Measurements from ENCODE around the gene ANKRD10.

Gene ANKRD10

DNA sequence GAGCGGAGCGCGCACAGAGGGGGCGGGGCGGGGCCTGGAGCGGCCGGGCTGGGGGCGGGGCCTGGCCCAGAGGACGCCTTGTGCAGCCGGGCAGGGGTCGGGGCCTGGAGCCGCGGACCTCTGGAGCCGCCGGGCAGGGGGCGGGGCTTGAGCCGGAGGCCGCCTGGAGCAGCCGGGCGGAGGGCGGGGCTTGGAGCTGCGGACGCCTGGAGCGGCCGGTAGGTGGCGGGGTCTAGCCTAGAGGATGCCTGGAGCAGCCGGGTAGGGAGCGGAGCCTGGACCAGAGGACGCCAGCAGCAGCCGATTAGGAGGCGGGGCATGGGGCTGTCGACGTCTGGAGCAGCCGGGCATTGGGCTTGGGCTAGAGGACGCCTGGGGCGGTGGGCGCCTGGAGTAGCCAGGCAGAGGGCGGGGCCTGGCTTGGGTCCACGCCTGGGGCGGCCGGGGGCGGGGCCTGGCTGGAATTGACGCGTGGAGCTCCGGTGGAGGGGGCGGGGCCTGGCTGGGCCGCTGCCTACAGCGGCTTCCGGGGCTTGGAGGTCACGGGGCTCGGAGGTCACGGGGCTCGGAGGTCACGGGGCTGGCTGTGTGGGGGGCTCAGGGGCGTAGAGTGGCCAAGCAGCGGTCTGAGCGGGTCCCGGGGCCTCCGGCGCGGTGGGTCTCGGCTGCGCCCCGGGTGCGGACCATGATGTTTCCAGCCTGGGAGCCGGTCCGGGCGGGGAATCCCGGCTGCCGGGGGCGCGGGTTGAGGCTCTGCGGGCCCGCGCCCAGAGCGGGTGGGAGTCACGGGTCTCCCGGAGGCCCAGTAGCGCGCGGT lies at the start of gene ANKRD10:
ANKRD10 (minus strand) TSS at position 13 of the 817 bp plus-strand sequence. CDS start 135 bp downstream, outside the sequence.
- no peak for TF ChIP-seq GATA3 (IDR thresholded peaks at IDR 0.05; ENCODE audit: low read depth, low read length)
- no peak for TF ChIP-seq GATA2 (IDR thresholded peaks at IDR 0.05; ENCODE audit: low read depth, low read length)

DNA sequence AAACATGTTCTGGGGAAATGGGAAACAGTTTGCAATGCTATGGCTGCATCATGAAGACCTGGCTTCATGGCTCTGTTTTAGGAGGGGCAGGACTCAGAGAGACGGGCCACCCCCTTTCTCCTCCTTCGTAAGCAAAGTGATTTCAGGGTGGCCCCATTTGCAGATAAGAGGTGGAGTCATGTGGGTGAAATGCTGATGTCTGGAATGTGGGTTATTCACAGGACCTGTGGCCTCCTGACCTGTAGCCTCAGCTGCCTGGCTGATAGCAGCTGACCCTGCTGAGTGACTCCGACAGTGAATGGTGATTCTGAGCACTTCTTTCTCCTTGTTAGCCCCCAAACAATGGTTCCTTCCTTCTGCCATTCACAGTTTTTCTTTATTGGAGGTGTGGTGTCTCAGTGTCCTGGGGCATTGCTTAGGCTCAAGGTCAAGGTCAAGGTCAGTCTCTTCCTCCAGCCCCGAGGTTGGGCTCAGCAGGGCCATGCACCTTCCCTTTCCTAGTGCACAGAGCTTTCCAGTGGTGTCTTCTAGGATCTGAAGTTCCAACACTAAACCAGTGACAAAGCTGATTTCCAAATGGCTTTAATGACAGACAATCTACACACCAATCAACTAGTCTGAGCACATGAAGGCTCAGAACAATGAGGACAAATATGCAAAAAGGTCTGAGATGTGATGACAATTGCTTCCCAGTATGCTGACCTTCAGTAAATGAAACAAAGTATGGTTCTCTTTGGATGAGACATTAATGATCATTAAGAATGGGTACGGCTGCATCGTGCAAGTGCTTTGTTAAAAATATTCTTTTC lies 49.6 kb upstream of the ANKRD10 start:
- TF ChIP-seq GATA2 (IDR thresholded peaks at IDR 0.05; ENCODE audit: low read depth, low read length) (no peak), GATA3 (IDR thresholded peaks at IDR 0.05; ENCODE audit: low read depth, low read length) (no peak)

DNA sequence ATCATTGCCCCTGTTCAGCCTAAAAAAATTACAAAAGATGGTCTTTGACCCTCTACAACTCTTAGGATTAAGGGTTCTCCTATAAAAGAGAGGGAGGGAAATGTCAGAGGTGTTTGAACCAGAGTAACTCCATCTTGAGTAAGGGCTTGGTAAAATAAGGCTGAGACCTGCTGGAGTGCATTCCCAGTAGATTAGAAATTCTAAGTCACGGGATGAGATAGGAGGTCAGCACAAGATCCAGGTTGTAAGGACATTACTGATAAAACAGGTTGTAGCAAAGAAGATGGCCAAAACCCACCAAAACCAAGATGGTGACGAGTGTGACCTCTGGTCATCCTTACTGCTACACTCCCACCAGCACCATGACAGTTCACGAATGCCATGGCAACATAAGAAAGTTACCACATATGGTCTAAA lies 48.7 kb upstream of the ANKRD10 start:
- TF ChIP-seq GATA3 (IDR thresholded peaks at IDR 0.05; ENCODE audit: low read depth, low read length) (no peak), GATA2 (IDR thresholded peaks at IDR 0.05; ENCODE audit: low read depth, low read length) (no peak)

DNA sequence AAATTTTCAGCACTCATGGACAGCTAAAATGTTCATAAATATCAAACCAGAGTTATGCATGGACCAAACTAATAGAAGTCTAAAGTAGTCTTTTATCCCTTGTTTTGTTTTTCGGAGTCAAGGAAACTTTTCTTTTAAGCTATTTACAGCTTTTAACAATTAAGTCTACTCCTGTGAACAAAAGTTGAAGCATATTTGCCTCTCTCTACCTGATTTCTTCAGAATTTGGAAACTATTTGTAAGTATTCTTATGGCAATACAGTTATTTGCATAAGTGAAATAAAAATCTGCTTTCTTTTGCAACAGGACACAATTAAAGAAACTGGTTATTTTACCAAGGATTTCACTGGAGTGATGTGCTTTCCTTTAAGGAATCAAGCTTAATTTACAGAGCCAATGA lies 47.1 kb upstream of the ANKRD10 start:
- no peak for TF ChIP-seq GATA3 (IDR thresholded peaks at IDR 0.05; ENCODE audit: low read depth, low read length)
- TF ChIP-seq GATA2 (IDR thresholded peaks at IDR 0.05; ENCODE audit: low read depth, low read length), result no peak

DNA sequence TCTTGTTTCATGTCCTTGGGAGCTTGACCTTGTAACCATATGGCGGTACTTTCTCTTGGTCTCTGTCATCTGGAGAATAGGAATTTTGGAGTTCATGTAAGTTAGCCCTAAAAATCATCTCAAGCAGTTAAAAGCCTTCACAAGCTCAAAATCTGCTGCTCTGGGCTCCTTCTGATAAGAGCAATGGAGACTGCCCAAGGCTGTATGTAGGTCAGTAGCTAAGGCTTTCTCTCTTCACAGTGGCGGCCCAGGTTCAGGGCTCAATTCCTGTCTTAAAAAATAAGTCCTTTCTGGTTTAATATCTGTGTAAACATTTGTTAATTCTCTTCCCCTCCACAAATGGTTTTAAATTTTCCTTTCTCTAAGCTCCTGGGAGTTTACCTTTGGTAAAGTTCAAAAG lies 45.3 kb upstream of the ANKRD10 start:
- TF ChIP-seq GATA3 (IDR thresholded peaks at IDR 0.05; ENCODE audit: low read depth, low read length), result no peak

DNA sequence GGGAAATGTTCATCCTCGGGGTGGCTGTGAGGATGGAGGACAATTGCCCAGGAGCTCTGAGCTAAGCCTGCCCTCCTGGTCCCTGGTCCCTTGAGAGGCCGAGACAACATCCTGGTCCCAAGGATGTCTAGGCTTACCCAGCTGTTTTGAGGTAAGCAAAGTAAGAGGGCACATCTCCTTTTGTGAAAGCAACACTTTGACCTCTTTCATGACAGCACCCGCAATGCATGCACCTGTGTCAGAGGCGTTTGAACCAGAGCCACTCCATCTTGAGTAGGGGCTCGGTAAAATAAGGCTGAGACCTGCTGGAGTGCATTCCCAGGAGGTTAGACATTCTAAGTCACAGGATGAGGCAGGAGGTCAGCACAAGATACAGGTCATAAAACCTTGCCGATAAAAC lies 43.1 kb upstream of the ANKRD10 start:
- TF ChIP-seq GATA3 (IDR thresholded peaks at IDR 0.05; ENCODE audit: low read depth, low read length) (no peak), GATA2 (IDR thresholded peaks at IDR 0.05; ENCODE audit: low read depth, low read length) (no peak)

DNA sequence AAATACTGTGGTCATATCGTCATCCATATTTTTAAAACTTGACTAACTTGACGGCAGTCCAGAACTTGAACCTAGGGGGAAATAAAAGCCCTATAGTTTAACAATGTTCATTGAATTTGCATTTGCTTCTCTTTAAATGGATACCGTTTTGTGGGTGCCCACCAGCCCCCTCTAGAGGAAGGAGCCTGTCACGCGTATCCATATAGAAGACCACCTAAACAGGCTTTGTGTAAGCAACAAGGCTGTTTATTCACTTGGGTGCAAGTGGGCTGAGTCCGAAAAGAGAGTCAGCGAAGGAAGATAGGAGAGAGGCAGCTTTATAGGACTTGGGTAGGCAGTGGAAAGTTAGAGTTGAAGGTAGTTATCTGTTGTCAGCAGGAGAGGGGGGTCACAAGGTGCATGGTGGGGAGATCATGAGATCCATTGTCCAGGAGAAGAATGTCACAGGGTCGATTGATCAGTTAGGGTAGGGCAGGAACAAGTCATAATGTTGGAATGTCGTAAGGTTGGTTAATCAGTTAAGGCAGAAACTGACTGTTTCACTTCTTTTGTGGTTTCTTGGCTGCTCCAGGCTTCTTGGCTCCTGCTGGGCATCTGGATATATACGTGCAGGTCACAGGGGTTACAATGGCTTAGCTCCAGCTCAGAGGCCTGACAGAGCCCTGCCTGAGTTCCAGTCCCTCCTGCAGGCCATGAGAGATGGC lies 42.5 kb upstream of the ANKRD10 start:
- TF ChIP-seq GATA3 (IDR thresholded peaks at IDR 0.05; ENCODE audit: low read depth, low read length) (no peak), GATA2 (IDR thresholded peaks at IDR 0.05; ENCODE audit: low read depth, low read length) (no peak)

DNA sequence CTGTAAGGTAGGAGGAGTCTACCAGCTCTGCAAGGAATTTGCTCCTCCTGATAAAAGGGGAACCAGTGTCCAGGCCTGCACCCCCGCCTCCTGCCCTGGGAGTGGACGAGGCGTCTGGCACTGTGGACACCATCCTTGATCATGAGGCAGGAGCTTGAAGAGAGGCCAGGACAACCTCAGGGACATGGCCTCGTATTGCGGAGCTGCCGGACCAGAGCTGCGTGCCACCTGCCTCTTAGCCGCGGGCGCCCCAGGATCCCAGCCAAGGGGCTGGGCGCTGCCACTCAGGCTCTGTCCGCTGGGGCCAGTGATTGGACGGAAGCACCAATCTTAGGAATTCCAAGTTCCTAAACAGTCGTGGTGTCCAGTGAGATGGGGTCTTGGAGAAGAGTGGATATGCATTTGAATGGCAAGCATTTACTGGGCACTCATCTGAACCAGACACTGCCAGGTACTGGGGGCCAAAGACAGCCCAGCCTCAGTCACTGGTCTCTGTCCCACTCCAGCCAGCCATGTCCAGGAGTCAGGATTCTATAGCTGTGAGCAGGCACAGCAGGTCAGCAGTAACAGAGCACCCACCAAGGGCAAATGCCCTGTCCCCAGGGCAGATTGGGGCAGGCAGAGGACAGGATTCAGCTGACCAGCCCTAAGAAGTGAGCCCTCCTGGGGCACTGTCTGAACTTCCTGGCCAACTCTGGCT lies 39.1 kb upstream of the ANKRD10 start:
- no peak for TF ChIP-seq GATA2 (IDR thresholded peaks at IDR 0.05; ENCODE audit: low read depth, low read length)
- TF ChIP-seq GATA3 (IDR thresholded peaks at IDR 0.05; ENCODE audit: low read depth, low read length), result no peak

DNA sequence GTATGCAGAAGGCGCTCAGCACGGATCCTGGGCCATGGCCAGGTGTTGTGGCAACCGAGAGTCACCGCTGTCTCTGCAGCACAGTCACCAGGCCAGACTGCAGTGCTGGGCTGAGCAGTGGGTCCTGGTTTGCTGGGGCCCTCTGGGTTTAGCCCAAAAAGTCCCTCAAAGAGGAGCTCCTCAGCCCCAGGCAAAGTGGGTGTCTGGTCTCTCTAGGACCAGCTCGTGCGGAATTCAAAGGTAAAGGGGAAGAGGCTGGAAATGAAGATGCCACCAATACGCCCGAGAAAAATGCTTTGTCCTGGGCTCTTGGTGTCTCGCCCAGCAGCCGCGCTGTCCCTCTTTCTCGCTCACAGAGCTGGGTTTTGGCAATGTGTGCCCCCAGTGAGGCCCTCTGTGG lies 38.5 kb upstream of the ANKRD10 start:
- TF ChIP-seq GATA3 (IDR thresholded peaks at IDR 0.05; ENCODE audit: low read depth, low read length) (no peak), GATA2 (IDR thresholded peaks at IDR 0.05; ENCODE audit: low read depth, low read length) (no peak)

DNA sequence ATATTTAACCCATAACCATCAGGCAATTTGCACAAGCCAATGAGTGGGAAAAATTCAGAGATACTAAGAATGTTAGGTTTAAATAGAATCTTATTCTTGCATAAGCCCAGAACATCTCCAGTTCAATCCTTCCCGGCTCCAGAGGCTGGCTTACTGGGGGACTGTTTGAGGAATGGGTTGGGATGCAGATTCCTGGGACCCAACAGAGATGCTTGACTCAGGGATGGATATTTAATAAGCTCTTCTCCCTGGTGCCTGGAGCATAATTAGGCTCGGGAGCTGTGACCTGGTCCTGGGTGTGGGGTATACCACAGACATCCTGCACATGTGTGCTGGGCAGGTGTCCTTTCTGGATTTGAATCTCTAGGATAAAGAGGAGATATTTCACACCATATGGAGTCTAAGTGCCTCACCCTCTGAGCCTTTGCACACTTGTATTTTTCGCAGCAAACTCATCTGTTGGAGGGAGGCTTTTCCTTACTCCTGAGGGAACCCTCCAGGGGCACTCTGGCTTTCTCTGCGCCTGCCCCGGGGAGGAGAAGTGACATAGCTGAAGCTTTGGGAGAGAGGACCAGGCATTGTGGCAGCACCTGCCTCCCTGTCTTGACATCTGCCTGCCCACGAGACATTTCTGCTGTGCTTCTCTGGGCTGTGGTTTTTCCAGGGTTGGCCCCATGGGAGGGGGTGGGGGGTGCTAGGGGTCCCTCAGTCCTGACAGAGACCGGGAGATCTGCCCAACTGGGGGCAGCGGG lies 36.1 kb upstream of the ANKRD10 start:
- no peak for TF ChIP-seq GATA3 (IDR thresholded peaks at IDR 0.05; ENCODE audit: low read depth, low read length)
- no peak for TF ChIP-seq GATA2 (IDR thresholded peaks at IDR 0.05; ENCODE audit: low read depth, low read length)

DNA sequence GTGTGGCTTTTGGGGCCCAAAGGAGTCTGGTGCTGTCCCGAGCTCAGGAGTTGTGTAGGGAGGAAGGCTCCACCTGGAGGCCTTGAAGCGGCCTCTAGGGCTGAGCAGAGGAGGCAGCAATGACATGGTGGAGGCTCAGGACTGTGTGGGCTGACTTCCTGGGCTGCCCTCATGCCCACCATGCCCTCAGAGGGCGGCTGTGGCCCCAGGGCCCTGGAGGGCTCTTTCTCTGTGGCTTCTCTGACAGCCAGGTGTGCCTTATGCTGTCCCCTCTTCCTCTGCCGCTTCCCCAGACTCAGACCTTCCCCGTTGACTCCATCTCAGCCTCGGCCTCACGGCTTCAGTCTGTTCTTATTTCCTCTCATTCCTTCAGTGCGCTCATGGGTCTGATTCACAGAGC lies 35.5 kb upstream of the ANKRD10 start:
- TF ChIP-seq GATA3 (IDR thresholded peaks at IDR 0.05; ENCODE audit: low read depth, low read length) (no peak), GATA2 (IDR thresholded peaks at IDR 0.05; ENCODE audit: low read depth, low read length) (no peak)

DNA sequence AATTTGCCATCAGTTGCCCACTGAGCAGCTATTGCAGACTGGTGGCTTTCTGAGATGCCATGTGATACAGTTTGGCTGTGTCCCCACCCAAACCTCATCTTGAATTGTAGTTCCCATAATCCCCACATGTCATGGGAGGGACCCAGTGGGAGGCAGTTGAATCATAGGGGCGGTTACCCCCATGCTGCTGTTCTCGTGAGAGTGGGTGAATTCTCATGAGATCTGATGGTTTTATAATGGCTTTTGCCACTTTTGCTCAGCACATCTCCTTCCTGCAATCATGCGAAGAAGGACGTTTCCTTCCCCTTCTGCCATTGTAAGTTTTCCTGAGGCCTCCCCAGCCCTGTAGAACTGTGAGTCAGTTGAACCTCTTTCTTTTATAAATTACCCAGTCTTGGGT lies 34.8 kb upstream of the ANKRD10 start:
- TF ChIP-seq GATA3 (IDR thresholded peaks at IDR 0.05; ENCODE audit: low read depth, low read length) (no peak), GATA2 (IDR thresholded peaks at IDR 0.05; ENCODE audit: low read depth, low read length) (no peak)

DNA sequence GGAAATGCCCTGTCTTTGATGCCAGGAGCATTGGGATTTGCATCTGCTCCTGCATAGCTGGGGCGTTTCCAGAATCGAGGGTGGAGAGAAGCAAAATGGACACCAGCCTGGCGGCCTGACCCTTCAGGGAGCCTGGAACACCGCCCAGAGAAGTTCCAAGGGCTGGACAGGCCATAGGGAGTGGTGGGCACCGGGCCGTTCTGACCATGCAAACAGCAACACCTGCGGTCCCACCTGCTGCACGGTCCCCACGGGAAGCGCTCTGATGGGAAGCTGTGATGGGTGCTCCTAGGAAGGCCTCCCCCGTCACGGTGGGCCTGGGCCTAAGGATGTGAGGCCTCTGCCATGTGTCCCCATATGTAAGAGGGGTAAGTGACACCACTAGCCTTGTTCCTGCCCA lies 34.2 kb upstream of the ANKRD10 start:
- TF ChIP-seq GATA2 (IDR thresholded peaks at IDR 0.05; ENCODE audit: low read depth, low read length) (no peak), GATA3 (IDR thresholded peaks at IDR 0.05; ENCODE audit: low read depth, low read length) (no peak)

Measured in SH-SY5Y (cell line).